Cardiac muscle cell (in vitro differentiated cells and primary cell): Measurements from ENCODE around the gene MTMR6. TPM values are rescaled to one million over a fixed set of nuclear protein-coding genes. Genes with fewer than 3 reads are reported as not detected.

Experiments used
- DNase-seq, 2 donors: peaks; one replicate each; pipeline versions ENCODE4 v3.0.0 to v3.0.0-alpha.2; 2010 to 2017; ENCODE audit warnings: low read depth in 1 of 2, low spot score in 1 of 2
- H3K27ac ChIP-seq: fragments of 200-600 bp; sonication (generic); 2 replicates; pipeline ENCODE4 v1.5.1; 2016
- H3K27me3 ChIP-seq: fragments of 200-600 bp; sonication (generic); 2 replicates; pipeline ENCODE4 v1.6.0; 2016; ENCODE audit warnings: control low read depth
- H3K36me3 ChIP-seq: fragments of 200-600 bp; sonication (generic); 2 replicates; pipeline ENCODE4 v1.5.1; 2016; ENCODE audit warnings: control low read depth
- H3K4me1 ChIP-seq: fragments of 200-600 bp; sonication (generic); 2 replicates; pipeline ENCODE4 v1.8.1; 2017; ENCODE audit warnings: low read depth, mild to moderate bottlenecking, mixed run types
- H3K4me3 ChIP-seq: fragments of 200-600 bp; sonication (generic); 2 replicates; pipeline ENCODE4 v1.5.1; 2016; ENCODE audit warnings: mild to moderate bottlenecking
- H3K9me3 ChIP-seq: fragments of 200-600 bp; sonication (generic); 2 replicates; pipeline ENCODE4 v1.5.1; 2017; ENCODE audit warnings: low read depth, mild to moderate bottlenecking, control low read depth
- polyA plus RNA-seq: library from polyadenylated mRNA; unstranded; fragments of >200 nt; fragmentation: Nextera tagmentation; extraction: Ambion mirVana; gene quantifications from 2 replicates; pipeline ENCODE4 v1.2.1, GENCODE V29; 2016
- total RNA-seq: library from RNA; depleted of rRNA; stranded (reverse); fragments of >200 nt; gene quantifications from 2 replicates; pipeline ENCODE4 v1.2.3, GENCODE V29; 2016
- TF ChIP-seq, protein P1 (sequence below): IDR thresholded peaks from 2 replicates; pipeline ENCODE4 v1.5.1; 2012; ENCODE audit warnings: low read depth, mild to moderate bottlenecking, low read length

The MTMR6 gene
- total and polyA plus RNA-seq, 2 experiments from 2014 or later = 7.8 to 12.0 TPM

DNA sequence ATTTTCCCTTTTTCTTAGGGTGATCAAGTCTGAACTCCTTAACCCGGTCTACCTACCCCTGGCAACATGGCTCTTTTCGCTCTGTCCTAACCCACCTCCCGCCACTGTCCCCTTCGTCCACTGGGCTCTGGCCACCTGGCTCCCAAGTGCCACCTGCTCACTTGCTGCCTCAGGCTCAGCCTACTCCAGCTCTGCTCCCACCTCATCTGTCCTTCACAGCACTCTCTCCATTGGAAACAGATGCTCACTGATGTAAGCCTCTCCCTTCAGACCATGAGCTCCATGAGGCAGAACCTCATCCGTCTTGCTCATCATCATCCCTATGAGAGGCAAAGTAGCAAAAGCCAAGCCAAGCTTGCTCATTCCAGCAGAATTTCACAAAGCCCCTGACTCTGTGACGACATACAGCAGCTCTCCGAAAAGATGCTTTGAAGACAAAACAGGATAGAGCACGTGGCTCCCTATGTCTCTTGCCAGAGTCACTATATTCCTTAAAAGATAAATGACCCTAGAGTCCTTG lies 79.9 kb downstream of the MTMR6 start:
- no peaks in the 10 kb centered on the region for H3K9me3 ChIP-seq
- no peak for DNase-seq
- H3K27ac ChIP-seq = no peak overlapping the region
- H3K4me1 ChIP-seq = no peaks in the 10 kb centered on the region
- no peaks in the 10 kb centered on the region for H3K36me3 ChIP-seq
- TF ChIP-seq, protein P1, sequence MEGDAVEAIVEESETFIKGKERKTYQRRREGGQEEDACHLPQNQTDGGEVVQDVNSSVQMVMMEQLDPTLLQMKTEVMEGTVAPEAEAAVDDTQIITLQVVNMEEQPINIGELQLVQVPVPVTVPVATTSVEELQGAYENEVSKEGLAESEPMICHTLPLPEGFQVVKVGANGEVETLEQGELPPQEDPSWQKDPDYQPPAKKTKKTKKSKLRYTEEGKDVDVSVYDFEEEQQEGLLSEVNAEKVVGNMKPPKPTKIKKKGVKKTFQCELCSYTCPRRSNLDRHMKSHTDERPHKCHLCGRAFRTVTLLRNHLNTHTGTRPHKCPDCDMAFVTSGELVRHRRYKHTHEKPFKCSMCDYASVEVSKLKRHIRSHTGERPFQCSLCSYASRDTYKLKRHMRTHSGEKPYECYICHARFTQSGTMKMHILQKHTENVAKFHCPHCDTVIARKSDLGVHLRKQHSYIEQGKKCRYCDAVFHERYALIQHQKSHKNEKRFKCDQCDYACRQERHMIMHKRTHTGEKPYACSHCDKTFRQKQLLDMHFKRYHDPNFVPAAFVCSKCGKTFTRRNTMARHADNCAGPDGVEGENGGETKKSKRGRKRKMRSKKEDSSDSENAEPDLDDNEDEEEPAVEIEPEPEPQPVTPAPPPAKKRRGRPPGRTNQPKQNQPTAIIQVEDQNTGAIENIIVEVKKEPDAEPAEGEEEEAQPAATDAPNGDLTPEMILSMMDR = no peak
- H3K27me3 ChIP-seq = no peaks in the 10 kb centered on the region
- no peak overlapping the region for H3K4me3 ChIP-seq

DNA sequence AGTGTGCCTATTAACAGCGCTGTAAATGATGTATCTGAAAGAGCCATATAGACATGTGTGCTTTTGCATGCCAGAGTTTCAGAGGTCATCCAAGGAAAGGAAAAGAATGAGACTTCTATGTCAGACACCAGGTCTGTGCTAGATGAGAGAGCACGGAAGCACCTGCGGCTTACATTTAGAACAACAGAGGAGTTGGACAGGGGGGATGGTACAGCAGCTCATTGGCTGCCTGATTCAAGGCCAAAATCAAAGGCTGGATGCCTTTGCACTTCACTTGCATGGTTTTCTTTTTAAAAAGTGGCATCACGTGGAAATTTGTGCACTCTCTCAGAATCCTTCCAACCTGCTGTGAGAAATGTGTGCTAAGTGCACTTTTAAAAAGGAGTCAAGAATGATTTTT lies 82.4 kb downstream of the MTMR6 start:
- no peak overlapping the region for H3K4me3 ChIP-seq
- no peak overlapping the region for H3K27ac ChIP-seq
- no peaks in the 10 kb centered on the region for H3K4me1 ChIP-seq
- H3K9me3 ChIP-seq = no peaks in the 10 kb centered on the region
- no peaks in the 10 kb centered on the region for H3K27me3 ChIP-seq
- TF ChIP-seq, protein P1 = no peak
- DNase-seq = no peak
- no peaks in the 10 kb centered on the region for H3K36me3 ChIP-seq

DNA sequence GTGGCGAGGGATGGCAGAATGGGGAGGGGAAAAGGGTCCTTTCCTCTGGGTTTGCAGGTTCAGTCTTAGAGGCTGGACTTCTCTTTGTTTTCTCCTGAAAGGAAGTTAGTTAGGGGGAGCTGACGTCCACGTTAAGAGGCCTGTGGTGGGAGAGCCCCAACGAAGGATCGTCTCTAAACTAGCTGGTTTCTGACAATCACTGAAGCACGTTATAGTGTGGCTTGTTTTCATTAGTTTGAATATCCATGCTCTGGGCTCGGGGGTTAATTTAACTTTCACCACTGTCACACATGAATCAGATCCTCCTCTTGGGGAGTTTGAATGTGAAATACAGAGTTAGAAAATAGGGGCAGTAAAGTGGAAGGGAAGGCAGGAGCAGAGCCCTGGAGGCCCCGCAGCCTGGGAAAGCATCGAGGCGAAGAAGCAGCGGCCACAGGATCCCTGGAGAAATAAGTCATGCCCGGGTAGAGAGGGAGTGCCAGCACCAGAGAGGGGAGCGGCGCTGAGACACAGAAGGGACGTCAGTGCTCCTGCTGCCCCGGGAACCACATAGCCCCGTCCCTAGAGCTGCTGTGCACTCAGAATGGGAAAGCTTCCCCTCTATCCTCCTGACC lies 84.1 kb downstream of the MTMR6 start:
- H3K36me3 ChIP-seq = no peaks in the 10 kb centered on the region
- H3K27me3 ChIP-seq = no peaks in the 10 kb centered on the region
- no peaks in the 10 kb centered on the region for H3K4me1 ChIP-seq
- DNase-seq = no peak
- H3K27ac ChIP-seq = no peak overlapping the region
- TF ChIP-seq, protein P1 = no peak
- no peaks in the 10 kb centered on the region for H3K9me3 ChIP-seq
- H3K4me3 ChIP-seq = no peak overlapping the region

DNA sequence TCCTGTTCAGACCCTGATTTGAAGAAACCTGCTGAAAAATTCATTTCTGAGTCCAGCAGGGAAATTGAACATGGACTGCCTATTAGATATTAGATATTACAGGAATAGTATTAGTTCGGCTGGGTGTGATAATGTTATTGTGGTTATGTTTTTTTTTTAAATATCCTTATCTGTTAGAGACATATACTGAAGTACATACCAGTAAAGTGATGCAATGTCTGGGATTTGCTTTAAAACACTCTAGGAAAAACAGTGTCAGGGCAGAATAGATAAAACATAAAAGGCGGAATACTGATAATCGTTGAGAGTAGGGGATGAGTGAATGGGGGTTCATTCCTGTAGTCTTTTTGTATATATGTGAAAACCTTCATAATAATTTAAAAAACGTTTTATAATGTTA lies 86.5 kb downstream of the MTMR6 start:
- peak in 1 of 2 donors; percentile 2 for DNase-seq
- no peaks in the 10 kb centered on the region for H3K4me1 ChIP-seq
- TF ChIP-seq, protein P1 = no peak
- no peaks in the 10 kb centered on the region for H3K27me3 ChIP-seq
- H3K27ac ChIP-seq = no peak overlapping the region
- H3K9me3 ChIP-seq = no peaks in the 10 kb centered on the region
- H3K4me3 ChIP-seq = no peak overlapping the region
- no peaks in the 10 kb centered on the region for H3K36me3 ChIP-seq

DNA sequence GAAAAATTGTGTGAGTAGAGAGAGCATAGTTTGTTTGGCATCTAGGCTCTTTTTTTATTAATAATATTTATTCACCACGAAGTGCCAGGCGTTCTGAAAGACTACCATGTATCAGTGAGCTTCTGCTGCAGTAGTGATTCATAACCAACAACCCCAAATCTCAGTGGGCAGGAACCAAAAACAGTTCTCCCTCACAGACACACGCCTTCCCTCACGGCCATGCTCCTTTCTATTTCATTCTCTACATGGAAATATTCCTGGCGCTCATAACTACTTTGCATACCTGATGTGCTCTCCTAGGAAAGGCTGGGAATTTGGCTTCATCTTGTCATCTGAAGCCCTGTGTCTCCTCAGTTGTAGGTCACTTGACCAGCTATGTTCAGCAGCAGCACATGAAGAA lies 88.6 kb downstream of the MTMR6 start:
- no peak overlapping the region for H3K4me3 ChIP-seq
- no peak overlapping the region for H3K27ac ChIP-seq
- no peaks in the 10 kb centered on the region for H3K4me1 ChIP-seq
- no peak for DNase-seq
- H3K9me3 ChIP-seq = no peaks in the 10 kb centered on the region
- no peaks in the 10 kb centered on the region for H3K27me3 ChIP-seq
- TF ChIP-seq, protein P1 = no peak
- H3K36me3 ChIP-seq = no peaks in the 10 kb centered on the region

DNA sequence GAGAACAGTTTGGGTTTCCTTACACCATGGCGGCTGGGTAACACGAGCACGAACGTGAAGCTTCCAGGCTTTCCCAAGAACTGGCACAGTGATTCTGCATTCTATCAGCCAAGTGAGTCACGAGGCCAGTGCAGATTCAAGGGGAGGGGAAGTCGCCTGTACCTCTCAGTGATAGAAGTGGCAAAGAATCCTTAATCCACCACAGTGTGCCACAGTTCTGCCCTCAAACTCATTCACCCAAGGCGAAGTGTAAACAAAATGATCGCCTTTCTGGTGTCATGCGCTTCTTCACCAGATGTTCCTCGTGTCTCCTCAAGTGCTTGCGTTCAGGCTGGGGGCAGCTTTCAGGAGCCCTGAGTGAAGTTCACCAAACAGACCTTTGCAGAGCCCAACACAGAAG lies 90.3 kb downstream of the MTMR6 start:
- H3K27ac ChIP-seq = no peak overlapping the region
- DNase-seq = no peak
- H3K4me1 ChIP-seq = no peaks in the 10 kb centered on the region
- H3K36me3 ChIP-seq = no peaks in the 10 kb centered on the region
- TF ChIP-seq, protein P1 = no peak
- no peaks in the 10 kb centered on the region for H3K27me3 ChIP-seq
- H3K9me3 ChIP-seq = no peaks in the 10 kb centered on the region
- no peak overlapping the region for H3K4me3 ChIP-seq
